IPS-18a (cell line): ENCODE measurements around the gene PDP2.
A peak's percentile ranks its signal among the peaks of the same experiment; 100 is the strongest.
"Not testable (repeated sequence)": the region's sequence is repeated elsewhere in the genome, so short reads cannot be mapped to it uniquely, and the experiment has no call there.

ENCODE experiments used
- H3K27ac ChIP-seq: one replicate; pipeline ENCODE4 v1.5.1; 2013; ENCODE audit warnings: low read length
- H3K27me3 ChIP-seq: one replicate; pipeline ENCODE4 v1.6.1; 2013; ENCODE audit warnings: mild to moderate bottlenecking, low read length; ENCODE audit not compliant: control insufficient read depth, insufficient read depth
- H3K36me3 ChIP-seq: one replicate; pipeline ENCODE4 v1.6.1; 2013; ENCODE audit warnings: low read depth, low read length; ENCODE audit not compliant: control insufficient read depth
- H3K4me1 ChIP-seq: one replicate; pipeline ENCODE4 v1.6.1; 2013; ENCODE audit warnings: low read depth, low read length; ENCODE audit not compliant: control insufficient read depth
- H3K4me3 ChIP-seq: one replicate; pipeline ENCODE4 v1.5.1; 2013; ENCODE audit warnings: low read length
- H3K9ac ChIP-seq: one replicate; pipeline ENCODE4 v1.6.1; 2013; ENCODE audit warnings: mild to moderate bottlenecking, low read length, moderate library complexity
- H3K9me3 ChIP-seq: one replicate; pipeline ENCODE4 v1.6.1; 2013; ENCODE audit warnings: low read depth, low read length; ENCODE audit not compliant: control insufficient read depth

Gene PDP2

GRCh38 chr16:66856801-66857200, 23.5 kb upstream of the PDP2 start:
- Histone ChIP-seq H3K4me1 (no peaks in the 10 kb centered on the region), H3K4me3 (no peak overlapping the region), H3K27me3 (no peaks in the 10 kb centered on the region), H3K9ac (no peak overlapping the region), H3K36me3 (no peaks in the 10 kb centered on the region), H3K9me3 (no peaks in the 10 kb centered on the region), H3K27ac (no peak overlapping the region)

DNA sequence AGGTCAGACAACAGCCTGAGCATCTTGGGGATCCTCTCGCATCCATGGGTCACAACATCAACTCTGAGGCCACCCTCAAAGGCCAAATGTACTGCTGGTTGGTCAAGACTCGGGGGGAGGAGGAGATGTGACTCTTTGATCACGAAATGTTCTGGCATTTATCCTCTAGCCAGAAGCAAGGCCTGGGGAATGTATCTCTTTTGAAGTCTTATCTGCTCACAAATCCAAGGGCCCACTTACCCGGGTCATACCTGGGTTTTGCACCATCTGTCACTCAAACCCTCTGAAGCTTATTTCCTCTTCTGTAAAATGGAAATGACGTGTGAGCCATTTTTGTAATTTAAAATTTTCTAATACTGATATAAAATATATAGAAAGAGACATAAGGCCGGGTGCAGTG, 22.9 kb upstream of the PDP2 start:
- Histone ChIP-seq H3K36me3 (no peaks in the 10 kb centered on the region), H3K9me3 (no peaks in the 10 kb centered on the region), H3K4me3 (no peak overlapping the region), H3K27ac (no peak overlapping the region), H3K27me3 (no peaks in the 10 kb centered on the region), H3K9ac (no peak overlapping the region), H3K4me1 (no peaks in the 10 kb centered on the region)

DNA sequence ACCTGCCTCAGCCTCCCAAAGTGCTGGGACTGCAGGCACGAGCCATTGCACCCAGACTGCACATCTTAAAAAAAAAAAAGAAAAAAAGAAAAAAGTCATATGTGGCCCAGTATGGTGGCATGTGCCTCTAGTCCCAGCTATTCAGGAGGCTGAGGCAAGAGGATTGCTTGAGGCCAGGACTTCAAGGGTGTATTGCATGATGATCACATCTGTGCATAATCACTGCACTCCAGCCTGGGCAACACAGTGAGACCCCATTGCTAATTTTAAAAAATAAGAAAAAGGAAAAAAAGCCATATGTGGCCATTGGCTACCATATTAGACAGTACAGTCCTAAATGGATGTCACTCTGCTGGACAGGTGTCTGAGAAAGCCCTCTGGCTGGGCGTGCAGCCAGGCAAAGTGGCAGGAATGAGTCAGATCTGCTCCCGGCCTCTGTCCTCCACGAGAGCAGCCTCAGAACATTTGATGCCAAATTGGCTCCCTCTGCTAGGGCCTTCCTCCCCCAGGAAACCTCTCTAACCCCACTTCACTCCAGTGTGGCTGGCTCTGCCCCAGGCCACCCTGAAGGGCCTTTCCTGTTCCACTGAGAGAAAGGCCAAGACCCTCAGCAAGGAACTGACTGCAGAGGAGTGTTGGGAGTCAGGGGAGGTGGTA, 21.4 kb upstream of the PDP2 start:
- Histone ChIP-seq H3K36me3 (no peaks in the 10 kb centered on the region), H3K27ac (no peak overlapping the region), H3K9ac (no peak overlapping the region), H3K4me1 (no peaks in the 10 kb centered on the region), H3K27me3 (no peaks in the 10 kb centered on the region), H3K4me3 (no peak overlapping the region), H3K9me3 (no peaks in the 10 kb centered on the region)

DNA sequence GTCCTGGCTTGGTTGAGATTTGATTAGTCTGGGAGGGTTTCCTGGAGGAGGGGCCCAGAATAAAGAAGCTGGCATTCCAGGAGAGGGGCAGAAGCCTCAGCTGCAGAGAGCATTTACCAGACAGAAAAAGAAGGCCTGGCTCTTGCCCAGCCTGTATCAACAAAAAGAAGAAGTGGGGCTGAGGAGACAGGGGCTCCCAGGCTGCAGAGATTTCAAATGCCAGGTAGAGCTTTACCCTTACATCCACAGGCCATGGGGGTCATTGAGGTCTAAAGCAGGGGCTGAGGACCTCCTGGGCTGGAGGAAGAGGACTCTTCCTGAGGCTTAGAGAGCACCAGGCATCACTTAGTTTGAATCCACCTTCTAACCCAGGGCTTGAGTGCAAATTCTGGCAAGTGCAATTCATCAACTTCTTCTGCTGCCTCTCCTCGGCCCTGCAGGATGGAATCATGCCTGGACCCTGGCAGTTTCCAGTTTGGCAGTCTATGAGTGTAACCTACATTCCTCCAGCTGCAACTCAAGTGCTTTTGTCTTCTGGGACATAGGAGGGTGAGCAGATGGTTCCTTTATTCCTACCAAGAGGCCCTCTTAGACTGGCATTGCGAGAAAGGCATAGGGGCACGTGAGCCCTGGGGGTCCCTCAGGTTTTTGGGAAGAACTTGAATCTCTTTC, 20.8 kb upstream of the PDP2 start:
- Histone ChIP-seq H3K9ac (no peak overlapping the region), H3K4me3 (no peak overlapping the region)

DNA sequence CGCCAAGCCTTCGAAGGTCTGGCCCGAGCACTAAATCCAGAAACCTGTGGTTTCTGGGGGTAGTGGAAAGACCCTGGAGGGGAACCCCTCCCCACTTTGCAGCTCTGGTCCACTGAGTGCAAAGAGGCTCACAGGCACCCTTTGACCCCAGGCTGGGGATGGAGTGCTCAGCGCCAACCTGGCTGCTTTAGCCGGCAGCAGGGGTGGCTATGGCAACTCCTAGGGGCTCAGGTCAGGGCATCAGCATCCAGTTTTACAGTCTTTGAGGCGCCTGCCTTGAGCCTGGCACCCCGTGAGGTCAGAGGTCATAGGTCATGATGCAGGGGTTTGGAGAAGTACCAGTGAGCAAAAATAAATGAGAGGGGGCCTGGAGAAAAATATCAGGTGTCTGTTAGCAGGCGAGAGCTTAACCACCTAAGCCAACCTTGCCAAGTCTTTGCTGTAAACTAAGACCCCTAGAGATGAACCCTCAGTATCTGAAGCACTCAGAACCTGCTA, 18.2 kb upstream of the PDP2 start:
- no peak overlapping the region for H3K27ac ChIP-seq
- no peaks in the 10 kb centered on the region for H3K4me1 ChIP-seq
- H3K4me3 ChIP-seq: no peak overlapping the region
- no peaks in the 10 kb centered on the region for H3K27me3 ChIP-seq
- no peaks in the 10 kb centered on the region for H3K36me3 ChIP-seq
- H3K9ac ChIP-seq: no peak overlapping the region
- no peaks in the 10 kb centered on the region for H3K9me3 ChIP-seq

More for the DNA sequence above, 20.8 kb upstream of the PDP2 start:
- no peaks in the 10 kb centered on the region for H3K36me3 ChIP-seq
- no peaks in the 10 kb centered on the region for H3K27me3 ChIP-seq
- no peaks in the 10 kb centered on the region for H3K4me1 ChIP-seq
- no peaks in the 10 kb centered on the region for H3K9me3 ChIP-seq
- H3K27ac ChIP-seq: no peak overlapping the region

DNA sequence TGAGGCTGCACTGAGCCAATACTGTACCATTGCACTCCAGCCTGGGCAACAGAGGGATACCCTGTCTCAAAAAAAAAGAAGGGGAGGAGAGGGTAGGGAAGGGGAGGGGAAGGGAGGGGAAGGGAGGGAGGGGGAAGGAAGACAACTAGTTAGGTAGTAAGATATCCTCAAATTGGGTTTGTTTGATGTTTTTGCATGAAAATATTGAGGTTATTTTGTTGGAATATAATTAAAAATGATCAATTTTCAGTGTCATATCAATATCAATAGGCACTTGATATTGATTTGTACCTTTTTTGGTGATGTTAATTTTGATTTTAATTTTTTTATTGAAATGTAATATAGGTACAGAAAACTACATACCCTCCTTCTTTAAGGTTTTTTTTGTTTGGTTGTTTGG, 16.6 kb upstream of the PDP2 start:
- no peaks in the 10 kb centered on the region for H3K27me3 ChIP-seq
- no peaks in the 10 kb centered on the region for H3K9me3 ChIP-seq
- H3K27ac ChIP-seq: no peak overlapping the region
- no peaks in the 10 kb centered on the region for H3K4me1 ChIP-seq
- no peak overlapping the region for H3K4me3 ChIP-seq
- H3K9ac ChIP-seq: no peak overlapping the region
- H3K36me3 ChIP-seq: no peaks in the 10 kb centered on the region

DNA sequence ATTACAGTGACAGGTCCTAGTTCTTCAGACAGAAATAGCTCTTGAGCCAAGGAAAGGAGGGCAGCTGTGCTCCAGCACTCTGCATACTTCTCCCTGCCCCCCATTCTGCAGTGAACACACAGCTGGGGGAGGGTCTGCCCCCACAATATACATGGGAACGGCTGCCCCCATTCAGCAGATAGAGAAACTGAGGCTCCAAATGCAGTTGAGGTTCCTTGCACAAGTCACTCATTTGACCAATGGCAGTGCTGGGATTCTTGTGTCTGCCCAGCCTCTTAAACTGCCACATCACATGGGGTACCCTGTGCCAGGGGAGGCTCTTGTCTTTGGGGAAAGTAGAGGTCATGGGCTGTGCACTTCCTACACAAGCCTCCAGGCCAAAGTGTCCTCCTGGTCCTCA, 10.9 kb upstream of the PDP2 start:
- Histone ChIP-seq H3K27me3 (peaks cover 4% of the 10 kb centered on the region), H3K4me3 (no peak overlapping the region), H3K9me3 (no peaks in the 10 kb centered on the region), H3K36me3 (no peaks in the 10 kb centered on the region), H3K9ac (no peak overlapping the region), H3K27ac (no peak overlapping the region), H3K4me1 (peaks cover 7% of the 10 kb centered on the region)

- H3K9me3 ChIP-seq, H3K36me3 ChIP-seq, H3K4me1 ChIP-seq, H3K27me3 ChIP-seq, H3K4me3 ChIP-seq, H3K27ac ChIP-seq, H3K9ac ChIP-seq: not testable (repeated sequence)
These were observed 9.0 kb upstream of the PDP2 start for GRCh38 chr16:66871363-66871762.

GRCh38 chr16:66871840-66872239, 8.5 kb upstream of the PDP2 start:
- H3K9me3 ChIP-seq: no peaks in the 10 kb centered on the region
- peaks cover 4% of the 10 kb centered on the region for H3K27me3 ChIP-seq
- H3K36me3 ChIP-seq: no peaks in the 10 kb centered on the region
- no peak overlapping the region for H3K27ac ChIP-seq
- no peak overlapping the region for H3K9ac ChIP-seq
- H3K4me3 ChIP-seq: no peak overlapping the region
- H3K4me1 ChIP-seq: peaks cover 8% of the 10 kb centered on the region

GRCh38 chr16:66872559-66872942, 7.8 kb upstream of the PDP2 start:
- Histone ChIP-seq H3K4me1 (peaks cover 8% of the 10 kb centered on the region), H3K27me3 (peaks cover 4% of the 10 kb centered on the region), H3K9me3 (no peaks in the 10 kb centered on the region), H3K4me3 (peak overlapping the region; percentile 63), H3K27ac (no peak overlapping the region), H3K36me3 (no peaks in the 10 kb centered on the region), H3K9ac (peak overlapping the region; percentile 55)

- peaks cover 4% of the 10 kb centered on the region for H3K27me3 ChIP-seq
- H3K9me3 ChIP-seq: no peaks in the 10 kb centered on the region
- H3K4me1 ChIP-seq: peaks cover 8% of the 10 kb centered on the region
- no peaks in the 10 kb centered on the region for H3K36me3 ChIP-seq
- H3K27ac ChIP-seq: no peak overlapping the region
- H3K4me3 ChIP-seq: peak overlapping the region; percentile 63
- H3K9ac ChIP-seq: peak overlapping the region; percentile 55
These were observed 7.2 kb upstream of the PDP2 start for GRCh38 chr16:66872943-66873684.
